ENCODE measurements around the gene SDHD.
A peak's percentile ranks its signal among the peaks of the same experiment; 100 is the strongest.
"Not testable (repeated sequence)": the region's sequence is repeated elsewhere in the genome, so short reads cannot be mapped to it uniquely, and the experiment has no call there.

Gene SDHD

DNA sequence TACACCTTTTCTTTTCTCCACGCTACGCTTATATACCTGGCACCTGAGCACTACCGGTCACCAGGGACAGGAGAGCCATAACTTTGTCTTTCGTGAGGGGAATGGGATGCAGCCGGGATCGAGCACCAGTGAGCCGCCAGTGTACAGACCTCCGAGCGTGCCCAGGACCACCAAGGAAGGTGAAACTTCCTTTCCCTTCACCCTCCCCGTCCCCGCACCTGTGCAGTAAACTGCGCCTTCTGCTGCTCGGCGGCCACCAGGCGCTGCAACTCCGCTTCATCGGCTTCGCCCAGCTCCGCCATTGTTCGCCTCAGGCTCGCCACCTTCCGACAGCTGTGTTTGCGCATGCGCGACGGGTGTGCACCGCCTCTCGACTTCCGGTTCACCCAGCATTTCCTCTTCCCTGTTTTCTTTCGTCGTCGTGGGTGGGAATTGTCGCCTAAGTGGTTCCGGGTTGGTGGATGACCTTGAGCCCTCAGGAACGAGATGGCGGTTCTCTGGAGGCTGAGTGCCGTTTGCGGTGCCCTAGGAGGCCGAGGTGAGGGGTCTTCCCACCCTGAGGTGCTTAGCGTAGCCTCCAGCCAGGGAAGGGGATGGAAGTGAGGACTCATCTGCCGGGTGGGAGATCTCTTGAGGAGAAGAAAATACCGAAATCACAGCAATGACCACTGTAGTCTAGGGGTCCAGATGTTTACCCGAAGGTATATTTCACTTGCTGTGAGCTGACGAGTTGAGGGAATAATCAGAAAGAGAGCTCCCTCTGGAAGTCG is at the start of gene SDHD, which contains the start of gene TIMM8B:
SDHD (plus strand) TSS at position 452 of the 770 bp plus-strand sequence; CDS start at position 487, 35 bp downstream.
TIMM8B (minus strand) TSS at position 335 of the 770 bp plus-strand sequence; CDS start at position 302, 33 bp downstream.
- peak; percentile 98 for DNase-seq (ENCODE audit: low spot score)

DNA sequence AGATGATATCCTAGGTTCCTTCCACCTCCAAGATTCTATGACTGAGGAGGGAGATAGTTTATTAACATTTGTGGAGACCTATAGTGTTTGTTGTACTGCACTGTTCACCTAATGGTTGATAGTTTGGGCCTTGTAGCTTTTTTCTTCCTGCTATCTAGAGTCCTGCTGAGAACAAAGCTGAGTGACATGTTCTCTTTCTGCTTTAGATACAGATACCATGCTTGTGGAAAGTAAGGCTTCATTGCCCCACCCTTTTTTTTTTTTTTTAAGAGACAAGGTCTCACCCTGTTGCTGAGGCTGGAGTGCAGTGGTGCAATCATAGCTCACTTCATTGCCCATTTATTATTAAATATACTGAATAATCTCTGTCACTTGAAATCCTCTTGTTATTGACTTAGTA is 49.1 kb upstream of the SDHD start:
- no peak for DNase-seq (ENCODE audit: low spot score)

DNA sequence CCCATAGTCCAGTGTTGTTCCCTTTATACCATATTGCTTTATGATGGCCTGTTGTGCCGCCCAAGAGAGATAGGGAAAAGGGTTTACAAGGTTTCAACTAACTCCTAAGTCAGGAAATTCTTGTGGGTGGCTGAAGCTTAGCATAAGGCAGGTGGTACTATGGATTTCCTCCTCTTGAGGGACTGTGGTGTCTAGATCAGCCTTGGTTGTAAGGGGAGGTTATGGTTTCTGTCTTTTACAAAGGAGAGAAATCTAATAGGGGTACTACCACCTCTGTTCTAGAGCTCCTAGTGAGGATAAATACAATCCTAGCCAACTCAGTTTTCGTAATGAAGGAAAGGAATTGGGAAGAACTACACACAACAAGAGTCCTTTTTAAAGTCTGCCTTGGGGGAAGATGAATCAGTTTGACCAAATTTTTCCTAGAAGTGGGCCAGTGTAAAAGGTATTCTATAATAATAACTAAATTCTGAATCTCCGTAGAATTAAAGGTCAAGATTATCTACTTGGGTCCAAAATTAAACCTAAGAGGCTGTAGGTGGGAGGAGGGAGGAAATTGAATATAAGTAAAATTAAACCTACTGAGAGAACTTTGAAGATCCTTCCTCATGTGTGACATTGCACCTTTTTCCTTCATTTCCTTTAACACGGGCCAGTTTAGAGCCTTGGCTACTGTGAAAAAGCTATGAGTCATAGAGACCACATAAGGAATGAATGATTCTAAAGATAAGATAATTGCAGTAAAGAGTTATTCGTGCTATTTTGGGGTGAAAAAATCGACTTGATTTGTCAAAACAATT is 44.3 kb upstream of the SDHD start:
- no peak for DNase-seq (ENCODE audit: low spot score)

DNA sequence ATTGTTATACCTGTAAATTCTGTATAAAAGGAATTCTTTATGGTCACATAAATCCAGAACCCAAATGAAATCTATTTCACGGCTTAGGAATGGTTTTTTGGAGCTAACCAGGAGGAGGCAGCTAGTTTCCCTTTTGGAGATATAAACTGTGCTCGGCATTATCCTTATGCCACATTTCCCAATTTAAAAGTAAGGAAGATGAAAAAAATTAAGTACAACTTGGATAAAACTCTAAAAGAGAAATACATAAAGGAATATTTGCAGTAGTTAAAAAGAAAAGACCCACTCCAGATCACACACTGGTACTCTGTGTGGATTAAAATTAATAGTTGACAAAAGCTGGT is 43.7 kb upstream of the SDHD start:
- DNase-seq (ENCODE audit: low spot score), result no peak

DNA sequence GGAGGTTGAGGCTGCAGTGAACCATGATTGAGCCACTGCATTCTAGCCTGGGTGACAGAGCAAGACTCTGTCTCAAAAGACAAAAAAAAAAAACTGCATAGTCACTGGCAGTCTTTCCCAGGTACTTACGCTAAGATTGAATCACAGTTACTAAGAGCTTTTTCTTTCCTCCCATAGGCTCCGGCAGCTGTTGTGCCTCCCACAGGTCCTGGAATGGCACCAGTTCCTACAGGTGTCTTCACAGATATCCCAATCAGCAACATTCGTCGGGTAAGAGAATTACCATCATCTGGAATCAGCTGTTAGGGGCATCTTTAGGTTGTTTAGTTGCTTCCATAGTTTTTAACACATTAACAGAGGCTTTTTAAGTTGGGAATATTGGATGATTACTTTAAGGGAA is 41.7 kb upstream of the SDHD start:
- no peak for DNase-seq (ENCODE audit: low spot score)

DNA sequence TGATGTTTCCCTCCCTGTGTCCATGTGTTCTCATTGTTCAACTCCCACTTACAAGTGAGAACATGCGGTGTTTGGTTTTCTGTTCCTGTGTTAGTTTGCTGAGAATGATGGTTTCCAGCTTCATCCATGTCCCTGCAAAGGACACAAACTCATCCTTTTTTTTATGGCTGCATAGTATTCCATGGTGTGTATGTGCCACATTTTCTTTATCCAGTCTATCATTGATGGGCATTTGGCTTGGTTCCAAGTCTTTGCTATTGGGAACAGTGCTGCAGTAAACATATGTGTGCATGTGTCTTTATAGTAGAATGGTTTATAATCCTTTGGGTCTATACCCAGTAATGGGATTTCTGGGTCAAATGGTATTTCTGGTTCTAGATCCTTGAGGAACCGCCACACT is 40.0 kb upstream of the SDHD start:
- not testable (repeated sequence) for DNase-seq (ENCODE audit: low spot score)

DNA sequence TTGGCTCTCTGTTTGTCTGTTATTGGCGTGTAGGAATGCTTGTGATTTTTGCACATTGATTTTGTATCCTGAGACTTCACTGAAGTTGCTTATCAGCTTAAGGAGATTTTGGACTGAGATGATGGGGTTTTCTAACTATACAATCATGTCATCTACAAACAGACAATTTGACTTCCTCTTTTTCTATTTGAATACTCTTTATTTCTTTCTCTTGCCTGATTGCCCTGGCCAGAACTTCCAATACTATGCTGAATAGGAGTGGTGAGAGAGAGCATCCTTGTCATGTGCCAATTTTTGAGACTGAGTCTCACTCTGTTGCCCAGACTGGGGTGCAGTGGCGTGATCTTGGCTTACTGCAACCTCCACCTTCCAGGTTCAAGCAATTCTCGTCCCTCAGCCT is 38.4 kb upstream of the SDHD start:
- DNase-seq (ENCODE audit: low spot score), result not testable (repeated sequence)

DNA sequence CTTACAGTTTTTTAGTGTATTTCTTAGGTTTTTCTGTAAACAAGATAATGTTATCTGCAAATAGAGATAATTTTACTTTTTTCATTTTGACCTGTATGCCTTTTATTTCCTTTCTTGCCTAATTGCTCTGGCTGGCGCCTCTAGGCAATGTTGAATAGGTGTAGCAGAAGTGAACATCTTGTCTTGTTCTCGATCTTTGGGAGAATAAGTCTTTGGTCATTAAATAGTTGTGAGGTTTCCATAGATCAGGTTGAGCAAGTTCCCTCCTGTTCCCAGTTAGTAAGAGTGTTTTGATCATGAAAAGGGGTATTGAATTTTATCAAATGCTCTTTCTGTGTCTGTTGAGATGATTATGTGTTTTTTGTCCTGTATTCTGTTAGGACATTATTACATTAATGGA is 36.9 kb upstream of the SDHD start:
- no peak for DNase-seq (ENCODE audit: low spot score)

DNA sequence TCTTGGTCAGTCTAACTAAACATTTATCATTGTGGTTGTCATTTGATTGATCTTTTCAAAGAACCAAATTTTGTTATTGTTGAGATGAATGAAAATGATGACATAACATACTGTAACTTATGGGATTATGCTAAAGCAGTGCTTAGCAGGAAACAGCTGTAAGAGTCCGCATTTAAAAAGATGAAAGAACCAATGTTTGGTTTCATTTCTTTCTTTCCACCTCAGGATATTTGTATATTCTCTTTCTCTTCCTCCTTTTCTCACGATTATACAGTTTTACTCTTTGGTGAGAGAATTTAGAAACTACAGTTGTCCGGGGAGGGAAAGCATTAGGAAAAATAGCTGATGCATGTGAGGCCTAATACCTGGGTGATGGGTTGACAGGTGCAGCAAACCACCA is 36.0 kb upstream of the SDHD start:
- DNase-seq (ENCODE audit: low spot score), result peak; percentile 54

DNA sequence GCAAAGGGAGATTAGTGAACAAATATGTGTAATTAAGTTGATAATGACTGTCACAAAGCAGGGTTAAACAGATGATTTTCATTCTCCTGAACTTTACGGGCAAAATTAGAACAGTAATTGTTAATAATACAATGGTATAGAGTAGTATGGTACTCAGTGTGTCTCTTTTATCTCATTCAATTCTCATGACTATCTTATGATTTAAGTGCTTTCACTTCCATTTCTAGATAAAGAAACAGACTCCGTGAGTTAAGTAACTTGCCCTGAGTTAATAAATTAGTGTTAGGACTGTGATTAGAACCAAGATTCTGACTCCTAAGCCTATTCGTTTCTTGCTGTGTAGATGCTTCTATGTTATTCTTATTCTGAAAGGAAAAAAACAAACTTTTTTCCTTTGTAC is 34.9 kb upstream of the SDHD start:
- no peak for DNase-seq (ENCODE audit: low spot score)

DNA sequence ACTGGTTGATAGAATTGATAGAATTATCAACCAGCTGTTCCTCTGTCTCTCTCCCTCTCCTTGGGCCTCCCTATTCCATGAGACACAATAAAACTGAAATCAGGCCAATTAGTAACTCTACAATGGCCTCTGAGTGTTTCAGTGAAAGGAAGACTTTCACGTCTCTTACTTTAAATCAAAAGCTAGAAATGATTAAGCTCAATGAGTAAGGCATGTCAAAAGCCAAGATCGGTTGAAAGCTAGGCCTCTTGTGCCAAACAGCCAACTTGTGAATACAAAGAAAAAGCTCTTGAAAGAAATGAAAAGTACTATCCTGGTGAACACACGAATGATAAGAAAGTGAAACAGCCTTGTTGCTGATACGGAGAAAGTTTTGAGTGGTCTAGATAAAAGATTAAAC is 29.5 kb upstream of the SDHD start:
- DNase-seq (ENCODE audit: low spot score), result no peak

DNA sequence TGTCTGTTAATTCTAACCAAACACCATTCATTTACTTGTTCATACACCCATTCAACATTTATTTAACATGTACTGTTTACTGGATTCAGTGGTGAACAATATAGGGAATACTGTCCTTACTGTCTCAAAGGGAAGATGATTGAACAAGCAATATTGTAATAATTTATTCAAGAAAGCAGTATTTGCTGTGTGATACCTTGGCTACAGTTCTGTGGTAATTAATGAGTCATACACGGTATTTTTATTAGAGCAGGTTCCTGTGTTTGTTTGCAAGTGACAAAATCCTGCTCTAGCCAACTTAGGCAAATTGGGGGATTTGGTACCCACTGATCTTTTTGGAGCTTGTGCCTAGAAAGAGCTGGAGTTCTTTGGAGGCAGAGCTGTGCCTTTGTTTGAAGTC is 28.6 kb upstream of the SDHD start:
- DNase-seq (ENCODE audit: low spot score), result no peak

DNA sequence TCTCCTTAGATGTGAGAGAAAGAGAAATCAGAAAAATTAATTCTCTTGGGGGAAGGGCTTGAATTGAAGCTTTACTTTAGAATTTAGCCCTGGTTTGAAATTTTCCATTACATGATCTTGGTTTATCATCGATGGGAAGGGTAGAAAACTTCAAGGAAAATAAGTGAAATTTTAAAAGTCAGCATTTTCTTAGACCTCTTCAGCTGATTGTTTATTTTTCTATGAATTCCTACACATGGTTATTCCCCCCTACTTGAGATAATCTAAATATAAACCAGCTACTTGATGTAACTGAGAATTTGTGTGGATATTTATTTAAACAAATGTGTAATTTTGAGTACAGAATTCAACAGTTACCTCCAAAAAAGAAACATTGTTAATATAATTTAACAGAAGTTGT is 23.8 kb upstream of the SDHD start:
- DNase-seq (ENCODE audit: low spot score), result no peak

DNA sequence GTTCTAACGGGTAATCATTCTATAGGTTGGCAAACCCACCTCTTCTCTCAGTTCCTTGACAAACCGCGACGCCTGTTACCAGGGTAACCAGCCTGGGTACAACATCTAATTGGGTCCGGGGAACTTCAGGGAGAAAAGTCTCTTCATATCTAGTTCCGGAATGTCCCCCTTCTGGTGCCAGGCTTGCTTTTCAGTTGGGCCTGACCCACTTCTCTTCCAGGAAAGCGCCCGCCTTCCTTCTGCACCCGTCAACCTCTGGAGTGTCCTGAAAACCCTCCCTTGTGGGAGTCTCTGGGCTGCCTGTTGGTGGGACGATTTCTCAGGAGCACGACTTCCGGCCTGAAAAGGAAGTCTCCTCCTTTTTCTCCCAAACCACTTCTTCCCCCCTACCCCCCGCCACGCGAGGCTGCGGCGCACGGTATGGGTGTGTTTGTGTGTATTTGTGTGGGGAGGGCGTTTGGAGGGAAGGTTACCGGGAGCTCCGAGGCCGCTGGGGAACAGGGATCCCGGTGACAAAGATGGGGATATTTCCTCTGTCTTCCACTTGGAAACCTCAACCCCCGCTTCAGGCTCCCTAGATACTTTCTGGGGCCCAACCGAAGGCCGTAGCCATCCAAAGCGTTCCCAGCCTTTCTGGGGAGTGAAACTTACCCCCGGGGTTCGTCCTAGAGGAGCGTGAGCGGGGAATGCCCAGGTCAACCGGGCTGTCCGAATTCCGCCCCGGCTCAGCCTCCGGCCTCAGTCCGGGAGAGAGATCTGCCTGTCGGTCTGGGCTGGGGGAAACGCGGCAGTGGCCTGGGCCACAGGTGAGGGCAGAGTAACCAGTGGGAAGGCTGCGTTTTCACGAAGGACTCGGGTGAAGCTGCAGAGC is 12.5 kb upstream of the SDHD start, which contains the start of the genes NKAPD1 and PIH1D2:
NKAPD1 (plus strand) TSS at position 359 of the 871 bp plus-strand sequence. CDS start 1,276 bp downstream, outside the sequence.
PIH1D2 (minus strand) TSS at position 77 of the 871 bp plus-strand sequence. CDS start 843 bp downstream, outside the sequence.
- peak; percentile 91 for DNase-seq (ENCODE audit: low spot score)

DNA sequence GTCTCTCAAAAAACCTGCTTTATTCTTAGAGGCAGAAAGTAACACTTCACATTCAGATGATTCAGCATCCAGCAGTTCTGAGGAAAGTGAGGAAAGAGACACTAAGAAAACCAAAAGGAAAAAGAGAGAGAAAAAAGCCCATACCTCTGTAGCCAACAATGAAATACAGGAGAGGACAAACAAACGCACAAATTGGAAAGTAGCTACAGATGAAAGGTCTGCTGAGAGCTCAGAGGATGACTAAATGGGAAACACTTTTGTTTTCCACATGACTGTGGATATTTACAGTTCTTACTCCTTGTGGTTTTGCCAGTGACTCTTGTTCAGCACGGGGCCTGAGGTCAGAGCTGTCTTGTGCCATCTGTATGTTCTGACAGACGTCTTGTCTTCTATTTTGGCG is 3.9 kb upstream of the SDHD start:
- no peak for DNase-seq (ENCODE audit: low spot score)

DNA sequence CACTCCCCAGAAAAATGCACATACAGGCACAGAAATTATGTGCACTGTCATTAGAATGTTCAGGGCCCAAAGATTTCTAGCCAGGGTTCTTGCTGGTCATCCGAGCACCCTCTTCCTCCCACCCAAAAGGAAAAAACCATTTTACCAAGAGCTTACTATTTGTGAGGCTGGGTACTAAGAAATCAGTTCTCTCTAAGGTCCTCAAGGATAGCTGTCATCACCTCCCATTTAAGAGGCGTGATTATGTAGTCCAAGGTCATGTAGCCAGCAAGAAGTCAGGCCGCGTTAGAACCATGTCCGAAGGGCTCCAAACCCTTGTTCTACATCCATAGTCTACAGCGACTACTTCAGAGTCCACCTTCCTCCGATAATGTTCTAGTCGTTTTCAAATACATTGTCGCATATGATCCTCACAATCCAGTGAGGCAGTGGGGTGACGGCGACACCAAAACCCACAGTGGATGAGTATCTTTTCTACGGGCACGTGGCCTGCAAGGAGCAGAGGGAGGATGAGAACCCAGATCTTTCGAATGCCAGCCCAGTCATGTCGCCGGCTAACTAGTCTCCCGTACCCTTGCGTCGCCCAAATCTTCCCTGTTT is 751 bp upstream of the SDHD start:
- peak; percentile 57 for DNase-seq (ENCODE audit: low spot score)

DNA sequence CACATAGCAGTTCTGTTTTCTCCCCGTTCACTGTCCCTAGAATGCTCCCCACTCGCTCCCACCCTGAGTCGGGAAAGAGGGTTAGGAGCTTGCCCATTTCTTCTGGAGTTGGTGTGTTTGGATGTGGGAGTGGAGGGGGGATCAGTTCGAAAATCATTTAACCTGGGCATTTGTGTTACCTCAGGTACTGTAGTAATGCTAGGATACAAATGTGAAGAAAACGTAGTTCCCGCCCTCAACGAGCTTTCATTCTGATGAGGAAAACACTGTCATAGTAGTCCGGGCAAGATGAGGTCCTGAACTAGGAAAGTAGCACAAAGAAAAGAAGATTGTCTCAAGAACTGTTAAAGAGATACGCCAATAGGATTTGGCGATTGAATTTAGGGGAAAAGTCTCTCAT is 539 bp downstream of the SDHD start:
- DNase-seq (ENCODE audit: low spot score), result peak; percentile 15

DNA sequence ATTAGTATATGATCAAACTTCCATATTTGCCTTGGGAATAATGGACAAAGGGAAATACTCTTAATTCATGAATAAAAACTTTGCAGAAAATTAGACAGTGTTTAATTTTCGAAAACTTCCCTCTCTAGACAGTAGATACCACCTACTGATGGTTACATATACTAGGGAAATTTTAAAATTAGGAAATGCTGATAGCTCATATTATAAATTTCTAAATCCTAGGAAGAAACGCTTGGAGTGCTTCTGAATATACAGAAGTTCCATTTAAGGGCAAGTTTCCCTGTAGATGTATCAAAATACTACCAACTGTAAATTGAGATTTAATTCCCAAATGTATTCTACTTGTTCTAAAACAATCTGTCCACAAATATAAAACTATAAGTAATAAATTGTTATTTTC is 8.6 kb downstream of the SDHD start:
- not testable (repeated sequence) for DNase-seq (ENCODE audit: low spot score)

DNA sequence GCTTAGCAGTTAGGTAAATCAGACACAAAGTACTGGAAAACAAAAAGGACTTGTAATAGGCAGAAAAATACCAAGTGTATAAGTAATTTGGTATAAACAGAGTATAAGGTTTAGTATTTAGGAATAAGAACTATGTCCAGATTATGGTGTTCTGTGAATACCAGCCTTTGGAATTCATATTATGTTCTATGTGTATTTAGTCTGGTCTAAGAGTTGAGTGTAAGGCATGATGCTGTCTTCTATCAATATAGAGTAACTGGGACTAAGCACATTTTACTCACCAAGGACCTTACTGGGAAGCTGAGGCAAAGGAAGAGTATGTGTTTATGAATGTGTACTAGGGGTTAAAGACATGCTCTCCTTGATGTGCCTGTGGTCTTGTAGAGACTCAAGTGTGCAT is 9.5 kb downstream of the SDHD start:
- no peak for DNase-seq (ENCODE audit: low spot score)

DNA sequence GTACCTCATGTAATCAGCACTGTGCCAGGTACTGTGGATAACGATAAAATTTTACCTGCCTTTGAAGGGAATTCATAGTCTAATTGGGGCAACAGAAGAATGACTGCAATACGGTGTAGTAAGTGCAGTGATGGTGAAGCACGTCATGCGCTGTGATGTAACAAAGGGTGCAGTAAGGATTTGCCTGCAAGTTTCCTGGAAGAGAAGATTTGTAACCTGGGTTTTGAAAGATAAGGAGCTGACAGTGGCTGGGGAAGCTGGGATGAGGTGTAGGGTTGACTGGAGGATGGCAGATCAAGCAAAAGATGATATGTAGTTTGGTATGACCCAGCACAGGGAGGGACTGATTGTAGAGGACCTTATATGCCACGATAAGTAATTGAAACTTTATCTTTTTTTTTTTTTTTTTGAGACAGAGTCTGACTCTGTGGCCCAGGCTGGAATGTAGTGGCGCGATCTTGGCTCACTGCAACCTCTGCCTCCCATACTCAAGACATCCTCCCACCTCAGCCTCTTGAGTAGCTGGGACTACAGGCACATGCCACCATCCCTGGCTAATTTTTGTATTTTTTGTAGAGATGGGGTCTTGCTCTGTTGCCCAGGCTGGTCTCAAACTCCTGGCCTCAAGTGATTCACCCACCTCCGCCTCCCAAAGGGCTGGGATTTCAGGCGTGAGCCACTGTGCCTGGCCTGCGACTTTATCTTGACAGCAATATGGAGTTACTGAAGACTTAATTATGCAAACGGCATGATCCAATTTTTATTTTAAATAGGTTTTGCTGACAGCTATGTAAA is 11.3 kb downstream of the SDHD start:
- DNase-seq (ENCODE audit: low spot score), result no peak

DNA sequence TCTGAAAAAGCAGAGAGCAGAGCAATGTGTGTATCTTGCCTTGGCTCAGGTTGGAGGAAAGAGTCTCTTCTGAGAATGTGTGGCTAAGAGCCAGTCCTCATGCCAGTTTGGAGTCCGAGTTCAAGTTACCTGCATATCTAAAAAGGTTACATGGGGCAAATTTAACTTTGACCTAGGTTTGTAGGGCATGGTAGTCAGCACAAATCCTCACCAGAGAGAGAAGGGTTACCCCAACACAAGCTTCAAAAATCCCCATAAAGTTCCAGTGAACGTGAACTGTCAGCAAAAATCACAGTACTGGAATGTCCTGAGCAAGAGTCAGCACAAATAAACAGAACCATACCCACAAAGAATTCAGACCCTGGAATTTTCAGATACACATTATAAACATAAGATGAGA is 13.8 kb downstream of the SDHD start:
- no peak for DNase-seq (ENCODE audit: low spot score)

Data from NAMALWA (cell line).